HG02678 (cell line): ENCODE measurements around the gene TNFRSF1B.

Experiments used
- ATAC-seq: cut with Tn5 transposase; IDR thresholded peaks from one replicate; pipeline ENCODE4 v1.9.1; 2021; ENCODE audit warnings: mild to moderate bottlenecking, moderate library complexity; ENCODE audit not compliant: unreplicated experiment

Gene TNFRSF1B

GRCh38 chr1:12188657-12189327 is 22.0 kb downstream of the TNFRSF1B start:
- ATAC-seq: no peak

- ATAC-seq: no peak
These were observed 22.5 kb downstream of the TNFRSF1B start for GRCh38 chr1:12189328-12189682.

GRCh38 chr1:12191242-12192032 is 24.6 kb downstream of the TNFRSF1B start:
- ATAC-seq: no peak

- ATAC-seq: no peak
These were observed 27.9 kb downstream of the TNFRSF1B start for GRCh38 chr1:12194666-12195216.

- ATAC-seq: no peak
These were observed 28.6 kb downstream of the TNFRSF1B start for GRCh38 chr1:12195416-12195815.

- no peak for ATAC-seq
These were observed 30.1 kb downstream of the TNFRSF1B start for GRCh38 chr1:12196641-12197482.

- no peak for ATAC-seq
These were observed 30.7 kb downstream of the TNFRSF1B start for GRCh38 chr1:12197483-12197880.

GRCh38 chr1:12200208-12200607 is 33.4 kb downstream of the TNFRSF1B start:
- no peak for ATAC-seq

GRCh38 chr1:12201352-12202189 is 34.8 kb downstream of the TNFRSF1B start:
- no peak for ATAC-seq

- no peak for ATAC-seq
These were observed 35.4 kb downstream of the TNFRSF1B start for GRCh38 chr1:12202190-12202497.

GRCh38 chr1:12202577-12202976 is 35.8 kb downstream of the TNFRSF1B start:
- ATAC-seq: no peak

- ATAC-seq: no peak
These were observed 36.6 kb downstream of the TNFRSF1B start for GRCh38 chr1:12203216-12204007.

- ATAC-seq: no peak
These were observed 37.3 kb downstream of the TNFRSF1B start for GRCh38 chr1:12204140-12204539.

- no peak for ATAC-seq
These were observed 38.2 kb downstream of the TNFRSF1B start for GRCh38 chr1:12204754-12205658.

- no peak for ATAC-seq
These were observed 39.4 kb downstream of the TNFRSF1B start for GRCh38 chr1:12206238-12206637.

GRCh38 chr1:12206792-12207424 is 40.1 kb downstream of the TNFRSF1B start:
- ATAC-seq: no peak

- ATAC-seq: no peak
These were observed 41.5 kb downstream of the TNFRSF1B start for GRCh38 chr1:12208271-12208670.

GRCh38 chr1:12208764-12209494 is 42.1 kb downstream of the TNFRSF1B start:
- no peak for ATAC-seq
